GM21381 (cell line): ENCODE results near the gene OPN4.

ENCODE experiments used
- ATAC-seq: cut with Tn5 transposase; IDR thresholded peaks from one replicate; pipeline ENCODE4 v1.9.1; 2021; ENCODE audit warnings: mild to moderate bottlenecking, moderate library complexity; ENCODE audit not compliant: unreplicated experiment

OPN4 gene

GRCh38 chr10:86678999-86679792 lies 24.8 kb downstream of the OPN4 start:
- no peak for ATAC-seq

- no peak for ATAC-seq
Observed at GRCh38 chr10:86681047-86681446, 26.7 kb downstream of the OPN4 start.

GRCh38 chr10:86681722-86682386 lies 27.5 kb downstream of the OPN4 start:
- no peak for ATAC-seq

- no peak for ATAC-seq
Observed at GRCh38 chr10:86682675-86683074, 28.3 kb downstream of the OPN4 start.

GRCh38 chr10:86684331-86685097 lies 30.2 kb downstream of the OPN4 start:
- no peak for ATAC-seq

GRCh38 chr10:86685416-86685815 lies 31.1 kb downstream of the OPN4 start:
- ATAC-seq = no peak

GRCh38 chr10:86685893-86686632 lies 31.7 kb downstream of the OPN4 start:
- ATAC-seq = no peak

GRCh38 chr10:86686972-86687371 lies 32.6 kb downstream of the OPN4 start:
- no peak for ATAC-seq

GRCh38 chr10:86687750-86688149 lies 33.4 kb downstream of the OPN4 start:
- ATAC-seq = no peak

- ATAC-seq = peak; percentile 75
Observed at GRCh38 chr10:86688398-86688921, 34.1 kb downstream of the OPN4 start.

DNA sequence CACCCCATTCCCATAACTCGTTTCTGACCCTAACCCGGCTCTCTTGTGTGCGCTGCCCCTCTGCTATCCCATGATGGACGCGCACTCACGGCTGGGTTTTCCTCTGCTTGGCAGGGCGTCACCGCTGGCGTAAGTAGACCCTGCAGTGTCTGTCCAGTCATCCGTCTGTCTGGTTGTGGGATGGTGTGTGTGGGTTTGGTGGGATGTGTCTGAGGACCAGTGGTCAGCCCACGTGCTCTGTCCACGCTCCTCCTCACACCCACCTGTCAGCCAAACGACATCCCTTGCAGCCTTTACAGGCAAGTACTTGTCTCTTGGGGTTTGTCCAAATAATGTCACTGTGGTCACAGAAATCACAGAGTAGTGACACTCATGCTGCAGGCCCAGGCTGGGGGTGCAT lies 34.8 kb downstream of the OPN4 start:
- no peak for ATAC-seq

DNA sequence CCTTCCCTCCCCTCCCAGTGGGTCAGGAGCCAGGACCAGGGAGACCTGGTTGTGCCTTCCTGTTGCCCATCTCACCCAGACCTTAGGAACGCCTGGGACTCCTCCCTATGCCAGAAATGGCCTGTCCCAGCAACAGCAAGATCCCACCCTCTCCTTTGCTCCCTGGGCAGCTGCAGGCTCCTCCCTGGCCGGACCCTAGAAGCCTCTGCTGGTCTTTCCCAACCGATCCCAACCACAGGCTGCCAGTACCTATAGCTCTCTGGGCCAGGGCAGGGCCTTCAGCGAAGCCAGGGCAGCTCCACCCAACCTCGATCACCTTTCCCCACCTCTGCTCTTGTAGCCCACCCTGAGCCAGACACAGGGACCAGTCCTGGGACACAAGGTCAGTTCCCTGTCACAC lies 35.9 kb downstream of the OPN4 start:
- no peak for ATAC-seq

- ATAC-seq = no peak
Observed at GRCh38 chr10:86690657-86691084, 36.3 kb downstream of the OPN4 start.

DNA sequence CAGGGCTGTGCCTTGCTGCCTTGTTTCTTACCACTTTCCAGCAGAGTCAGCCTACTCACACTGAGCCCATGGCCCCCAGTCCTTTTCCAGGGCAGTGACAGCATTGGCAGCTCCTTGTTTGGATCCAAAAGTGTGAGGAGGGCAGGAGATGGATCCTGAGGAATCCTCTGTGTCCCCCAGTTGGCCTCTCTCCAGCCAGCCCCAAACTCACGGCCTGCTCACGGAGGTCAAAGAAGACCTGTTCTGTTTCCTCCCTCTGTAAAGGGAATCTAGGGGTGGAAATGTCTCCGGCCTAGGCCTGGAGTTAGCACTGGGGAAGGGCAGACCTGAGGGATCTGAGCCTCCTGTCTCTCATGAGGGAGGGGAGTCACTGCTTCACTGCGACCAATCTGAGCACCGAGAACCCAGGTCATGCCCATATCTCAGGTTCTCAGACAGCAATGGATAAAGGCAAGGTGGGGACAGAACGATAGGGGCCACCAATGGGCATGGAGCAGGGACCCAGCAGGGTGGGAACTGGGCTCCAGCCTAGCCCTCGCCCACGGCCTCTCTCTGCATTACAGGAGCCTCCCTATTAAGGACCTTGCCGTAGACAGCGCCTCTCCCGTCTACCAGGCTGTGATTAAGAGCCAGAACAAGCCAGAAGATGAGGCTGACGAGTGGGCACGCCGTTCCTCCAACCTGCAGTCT lies 37.1 kb downstream of the OPN4 start:
- no peak for ATAC-seq

DNA sequence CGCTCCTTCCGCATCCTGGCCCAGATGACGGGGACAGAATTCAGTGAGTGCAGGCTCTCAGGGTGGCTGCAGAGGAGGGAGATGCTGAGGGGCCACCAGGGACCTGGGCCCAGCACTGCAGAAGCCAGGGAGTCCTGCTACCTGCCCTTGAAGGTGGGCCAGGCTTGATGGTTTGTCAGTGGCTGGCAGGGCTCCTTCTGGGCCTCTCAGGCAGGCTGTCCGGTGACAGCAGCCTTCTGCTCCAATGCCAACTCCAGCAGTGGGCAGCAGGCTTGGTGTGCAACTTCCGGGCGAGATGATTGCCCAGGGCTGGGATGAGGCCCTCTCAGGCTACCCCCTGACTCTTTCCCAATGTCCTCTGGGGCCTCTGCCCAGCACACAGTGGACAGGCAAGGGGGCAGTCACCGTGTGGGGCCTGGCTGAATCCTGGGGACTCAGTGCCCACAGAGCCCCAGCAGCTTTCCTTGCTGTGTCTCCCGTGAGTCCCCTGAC lies 37.7 kb downstream of the OPN4 start:
- ATAC-seq = no peak

DNA sequence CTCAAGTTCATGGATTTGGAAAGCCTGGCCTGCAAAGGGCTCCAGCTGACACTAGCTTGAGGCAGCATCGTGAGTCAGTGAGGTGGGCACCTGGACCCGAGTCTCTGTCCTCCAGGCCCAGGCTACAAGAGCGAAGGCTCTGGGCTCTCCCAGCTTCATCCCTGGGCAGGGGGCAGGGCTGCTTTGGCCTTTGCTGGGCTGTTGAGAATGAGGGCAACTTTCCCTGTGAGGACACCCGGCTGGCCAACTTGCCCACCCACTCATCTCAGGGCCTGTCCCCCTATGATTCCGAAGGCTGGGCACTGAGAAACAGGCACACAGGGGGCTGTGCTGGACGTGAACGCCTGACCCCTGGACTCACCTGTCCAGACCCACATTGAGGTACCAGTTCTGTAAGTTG lies 38.3 kb downstream of the OPN4 start:
- no peak for ATAC-seq

- ATAC-seq = no peak
Observed at GRCh38 chr10:86693275-86693674, 38.9 kb downstream of the OPN4 start.

- ATAC-seq = no peak
Observed at GRCh38 chr10:86693721-86694369, 39.5 kb downstream of the OPN4 start.

- ATAC-seq = no peak
Observed at GRCh38 chr10:86698207-86698940, 44.0 kb downstream of the OPN4 start.
